22Rv1 (cell line): Measurements from ENCODE around the gene VPS52.
"Not testable (repeated sequence)": the region's sequence is repeated elsewhere in the genome, so short reads cannot be mapped to it uniquely, and the experiment has no call there.

Source experiments
- ZFX ChIP-seq: fragments of 450-650 bp; IDR thresholded peaks from 2 replicates; pipeline ENCODE4 v1.6.1; 2017; ENCODE audit warnings: antibody characterized with exemption, borderline replicate concordance
- TF ChIP-seq, protein P1 (sequence below): fragments of 450-650 bp; IDR thresholded peaks from 2 replicates; pipeline ENCODE4 v1.5.1; 2017; ENCODE audit warnings: mild to moderate bottlenecking

DNA sequence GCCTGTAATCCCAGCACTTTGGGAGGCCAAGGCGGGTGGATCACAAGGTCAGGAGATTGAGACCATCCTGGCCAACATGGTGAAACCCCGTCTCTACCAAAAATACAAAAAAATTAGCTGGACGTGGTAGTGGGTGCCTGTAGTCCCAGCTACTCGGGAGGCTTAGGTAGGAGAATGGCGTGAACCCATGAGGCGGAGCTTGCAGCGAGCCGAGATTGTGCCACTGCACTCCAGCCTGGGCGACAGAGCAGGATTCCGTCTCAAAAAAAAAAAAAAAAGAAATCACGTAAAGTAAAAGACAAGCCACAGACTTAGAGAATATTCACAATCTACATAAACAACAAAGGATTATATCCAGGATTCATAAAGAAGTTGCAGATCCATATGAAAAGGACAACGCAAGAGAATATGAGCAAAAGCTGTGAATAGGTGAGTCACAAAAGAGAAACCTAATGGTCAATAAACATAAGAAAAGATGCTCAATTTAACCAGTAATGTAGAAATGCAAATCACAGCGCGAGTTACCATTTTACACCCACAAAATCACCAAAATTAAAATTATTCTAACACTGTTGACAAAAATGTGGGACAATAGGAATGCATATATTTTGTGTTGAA lies 45.1 kb downstream of the VPS52 start:
- TF ChIP-seq, protein P1, sequence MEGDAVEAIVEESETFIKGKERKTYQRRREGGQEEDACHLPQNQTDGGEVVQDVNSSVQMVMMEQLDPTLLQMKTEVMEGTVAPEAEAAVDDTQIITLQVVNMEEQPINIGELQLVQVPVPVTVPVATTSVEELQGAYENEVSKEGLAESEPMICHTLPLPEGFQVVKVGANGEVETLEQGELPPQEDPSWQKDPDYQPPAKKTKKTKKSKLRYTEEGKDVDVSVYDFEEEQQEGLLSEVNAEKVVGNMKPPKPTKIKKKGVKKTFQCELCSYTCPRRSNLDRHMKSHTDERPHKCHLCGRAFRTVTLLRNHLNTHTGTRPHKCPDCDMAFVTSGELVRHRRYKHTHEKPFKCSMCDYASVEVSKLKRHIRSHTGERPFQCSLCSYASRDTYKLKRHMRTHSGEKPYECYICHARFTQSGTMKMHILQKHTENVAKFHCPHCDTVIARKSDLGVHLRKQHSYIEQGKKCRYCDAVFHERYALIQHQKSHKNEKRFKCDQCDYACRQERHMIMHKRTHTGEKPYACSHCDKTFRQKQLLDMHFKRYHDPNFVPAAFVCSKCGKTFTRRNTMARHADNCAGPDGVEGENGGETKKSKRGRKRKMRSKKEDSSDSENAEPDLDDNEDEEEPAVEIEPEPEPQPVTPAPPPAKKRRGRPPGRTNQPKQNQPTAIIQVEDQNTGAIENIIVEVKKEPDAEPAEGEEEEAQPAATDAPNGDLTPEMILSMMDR: not testable (repeated sequence)
- TF ChIP-seq ZFX: not testable (repeated sequence)
